Colonic mucosa (tissue), 4 donors: ENCODE data around the gene NEURL1. TPM values are rescaled to one million over a fixed set of nuclear protein-coding genes. Genes with fewer than 3 reads are reported as not detected.
A peak's percentile ranks its signal among the peaks of the same experiment; 100 is the strongest.

ENCODE experiments used
- DNase-seq: peaks from one replicate; pipeline ENCODE4 v3.0.0-alpha.2; 2020
- H3K27ac ChIP-seq: fragments of 200-600 bp; one replicate; pipeline ENCODE4 v1.8.0; 2021
- H3K27me3 ChIP-seq: fragments of 200-600 bp; one replicate; pipeline ENCODE4 v1.8.0; 2021
- H3K36me3 ChIP-seq: fragments of 200-600 bp; one replicate; pipeline ENCODE4 v1.8.0; 2021
- H3K4me1 ChIP-seq: fragments of 200-600 bp; one replicate; pipeline ENCODE4 v1.8.0; 2021; ENCODE audit warnings: mild to moderate bottlenecking
- H3K4me3 ChIP-seq: fragments of 200-600 bp; one replicate; pipeline ENCODE4 v1.8.0; 2021
- H3K9ac ChIP-seq, 2 donors: one replicate each; pipeline ENCODE4 v1.7.0; 2013; ENCODE audit warnings: control low read depth in 2 of 2, low read depth in 2 of 2, low read length in 2 of 2
- H3K9me3 ChIP-seq: fragments of 200-600 bp; one replicate; pipeline ENCODE4 v1.8.0; 2021
- CTCF ChIP-seq: fragments of 200-600 bp; IDR thresholded peaks from one replicate; pipeline ENCODE4 v1.8.0; 2022; ENCODE audit warnings: antibody characterized with exemption, mild to moderate bottlenecking
- intact Hi-C: fragments of 100-400 bp; cut with DNase I; formaldehyde crosslinking; loops from one replicate; pipeline ENCODE4 v1.14.1; 2022
- total RNA-seq, 2 donors: library from RNA; stranded (reverse); fragmentation: NEBNext Ultra II Directional in 1 of 2; extraction: Animal tissue kit (Norgen Biotek cat#: 25700) in 1 of 2; gene quantifications; one replicate each; pipeline ENCODE4 v1.2.1, GENCODE V29; 2021
- donor health status: healthy.
- donor health status: DM: no; HTN: no; CAD: no.
- donor health status: DM: no; HTN: no; CAD: no.

NEURL1 gene
- total RNA-seq, 2 donors from 2014 or later: 40.2 to 46.1 TPM

- intact Hi-C loops: no loop called here
- H3K4me1 ChIP-seq: peaks cover 5% of the 10 kb centered on the region
- no peaks in the 10 kb centered on the region for H3K36me3 ChIP-seq
- H3K27me3 ChIP-seq: no peaks in the 10 kb centered on the region
- no peaks in the 10 kb centered on the region for H3K9me3 ChIP-seq
- no peak overlapping the region for H3K9ac ChIP-seq
- no peak overlapping the region for H3K4me3 ChIP-seq
- DNase-seq: no peak
- no peak for TF ChIP-seq CTCF
- no peak overlapping the region for H3K27ac ChIP-seq
Observed at GRCh38 chr10:103575416-103576075, 82.0 kb downstream of the NEURL1 start.

- Histone ChIP-seq H3K4me1 (peaks cover 5% of the 10 kb centered on the region), H3K27me3 (no peaks in the 10 kb centered on the region), H3K4me3 (no peak overlapping the region), H3K9me3 (no peaks in the 10 kb centered on the region), H3K27ac (no peak overlapping the region), H3K9ac (no peak overlapping the region), H3K36me3 (no peaks in the 10 kb centered on the region)
- no peak for DNase-seq
- no peak for TF ChIP-seq CTCF
- intact Hi-C loops: no loop called here
Observed at GRCh38 chr10:103576076-103576471, 82.6 kb downstream of the NEURL1 start.

- Histone ChIP-seq H3K36me3 (no peaks in the 10 kb centered on the region), H3K4me3 (no peak overlapping the region), H3K4me1 (peaks cover 5% of the 10 kb centered on the region), H3K9ac (no peak overlapping the region), H3K27ac (no peak overlapping the region), H3K9me3 (no peaks in the 10 kb centered on the region), H3K27me3 (no peaks in the 10 kb centered on the region)
- no peak for TF ChIP-seq CTCF
- no peak for DNase-seq
- intact Hi-C loops: no loop called here
Observed at GRCh38 chr10:103576862-103577261, 83.4 kb downstream of the NEURL1 start.

DNA sequence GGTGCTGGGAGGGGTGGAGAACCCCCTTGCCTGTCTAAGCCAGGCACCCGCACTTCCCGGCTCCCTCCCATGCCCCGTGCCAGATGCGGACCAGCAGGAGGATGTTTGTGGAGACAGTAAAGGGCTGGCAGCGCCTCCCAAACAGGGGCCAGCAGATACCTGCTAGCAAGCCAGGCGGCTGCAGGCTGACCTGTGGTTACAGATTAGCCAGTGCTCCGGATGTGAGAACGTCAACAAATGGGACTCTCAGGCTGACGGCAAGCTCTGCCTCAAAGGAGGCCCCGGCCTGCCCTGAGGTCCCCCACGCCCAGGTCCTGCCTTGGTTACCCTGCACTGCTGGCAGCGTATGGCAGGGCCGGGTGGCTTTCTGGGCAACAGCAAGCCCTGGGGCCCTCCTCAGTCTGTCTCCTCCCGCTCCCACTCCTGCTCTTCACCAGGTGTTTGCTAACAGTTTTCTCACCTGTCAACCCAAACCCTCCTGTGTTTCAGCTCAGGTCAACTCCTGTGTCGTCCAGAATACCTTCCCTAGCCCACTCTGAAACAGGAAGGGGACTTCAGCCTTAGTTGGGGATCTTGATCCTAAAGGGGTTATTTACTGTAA is 85.4 kb downstream of the NEURL1 start:
- peak; percentile 80 for DNase-seq
- peak overlapping the region; percentile 56 for H3K27ac ChIP-seq
- H3K4me3 ChIP-seq: no peak overlapping the region
- H3K4me1 ChIP-seq: peaks cover 5% of the 10 kb centered on the region
- H3K9ac ChIP-seq: peak overlapping the region in 1 of 2 donors; percentile 26
- no peaks in the 10 kb centered on the region for H3K27me3 ChIP-seq
- no peaks in the 10 kb centered on the region for H3K36me3 ChIP-seq
- intact Hi-C loops: no loop called here
- no peaks in the 10 kb centered on the region for H3K9me3 ChIP-seq
- TF ChIP-seq CTCF: no peak

DNA sequence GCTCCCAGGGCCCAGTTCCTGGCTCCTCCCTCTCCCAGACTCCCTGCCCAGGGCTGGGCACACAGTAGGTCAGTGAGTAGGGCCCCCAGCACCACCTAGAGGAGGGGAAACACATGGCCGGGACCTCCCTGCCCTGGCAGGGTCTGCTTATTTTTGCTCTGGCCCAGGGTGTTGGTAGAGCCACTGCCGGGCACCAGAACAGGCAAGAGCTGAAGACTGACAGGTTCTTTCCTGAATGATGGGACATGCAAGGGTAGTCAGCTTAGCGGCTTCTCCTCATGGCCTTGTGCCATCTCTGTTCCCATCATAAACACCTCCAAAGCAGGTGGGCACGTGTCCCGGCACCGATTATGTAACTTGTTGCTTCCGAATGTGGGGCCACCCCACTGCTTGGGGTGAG is 86.5 kb downstream of the NEURL1 start:
- no peak for DNase-seq
- intact Hi-C loops: no loop called here
- Histone ChIP-seq H3K36me3 (no peaks in the 10 kb centered on the region), H3K9ac (no peak overlapping the region), H3K27ac (no peak overlapping the region), H3K4me1 (peaks cover 5% of the 10 kb centered on the region), H3K9me3 (no peaks in the 10 kb centered on the region), H3K4me3 (no peak overlapping the region), H3K27me3 (no peaks in the 10 kb centered on the region)
- TF ChIP-seq CTCF: no peak
